H1 (cell line): ENCODE results near the gene FAM83C. TPM values are rescaled to one million over a fixed set of nuclear protein-coding genes. Genes with fewer than 3 reads are reported as not detected.
A peak's percentile ranks its signal among the peaks of the same experiment; 100 is the strongest.

ENCODE experiments used
- CTCF ChIA-PET: fragments of 300-600 bp; sonication (Branson Sonifier 250); formaldehyde crosslinking; loops from one replicate; lab custom pipeline; 2021; ENCODE audit not compliant: partially characterized antibody; lab: Charles Lee
- POLR2A ChIA-PET: fragments of 300-600 bp; sonication (Branson Sonifier 250); formaldehyde crosslinking; loops from one replicate; lab custom pipeline; 2021; ENCODE audit warnings: inconsistent platforms; ENCODE audit not compliant: partially characterized antibody; lab: Charles Lee
- DNase-seq, 2 experiments: peaks; one replicate each; pipeline versions ENCODE4 v3.0.0 to v3.0.0-alpha.2; 2010 to 2022; ENCODE audit warnings: low spot score in 2 of 2, low read depth in 1 of 2, mixed read lengths in 1 of 2
- FAIRE-seq: peaks from 2 replicates; lab custom pipeline; 2011; peaks lifted over from hg19 to GRCh38; lab: Jason Lieb, UNC
- H2AFZ ChIP-seq: 2 replicates; pipeline ENCODE4 v1.8.1; 2012; ENCODE audit warnings: low read length, inconsistent platforms
- H2AK5ac ChIP-seq: 2 replicates; pipeline ENCODE4 v1.6.1; 2013; ENCODE audit warnings: low read depth, low read length
- H2BK120ac ChIP-seq: replicated peaks from 2 replicates; pipeline ENCODE3; 2013; ENCODE audit warnings: low read depth, low read length, inconsistent platforms
- H2BK12ac ChIP-seq: 2 replicates; pipeline ENCODE4 v1.6.1; 2013; ENCODE audit warnings: low read depth, low read length
- H2BK15ac ChIP-seq: 2 replicates; pipeline ENCODE4 v1.6.1; 2013; ENCODE audit warnings: low read length
- H2BK20ac ChIP-seq: 2 replicates; pipeline ENCODE4 v1.6.1; 2013; ENCODE audit warnings: low read length
- H2BK5ac ChIP-seq: 2 replicates; pipeline ENCODE4 v1.6.1; 2013; ENCODE audit warnings: low read depth, low read length
- H3K14ac ChIP-seq: 2 replicates; pipeline ENCODE4 v1.6.1; 2013; ENCODE audit warnings: inconsistent platforms; ENCODE audit not compliant: insufficient read length
- H3K18ac ChIP-seq: 2 replicates; pipeline ENCODE4 v1.6.1; 2013; ENCODE audit warnings: low read length; ENCODE audit errors: extremely low read depth
- H3K23ac ChIP-seq: 2 replicates; pipeline ENCODE4 v1.6.1; 2013; ENCODE audit warnings: inconsistent platforms; ENCODE audit not compliant: insufficient read length
- H3K23me2 ChIP-seq: 2 replicates; pipeline ENCODE4 v1.6.1; 2013; ENCODE audit warnings: low read depth, low read length
- H3K27ac ChIP-seq: 2 replicates; pipeline ENCODE4 v1.6.1; 2011; ENCODE audit warnings: low read depth, low read length, inconsistent platforms
- H3K27me3 ChIP-seq, 4 experiments: replicated peaks in 1 of 4; 1 replicate in 1 of 4; 2 replicates in 3 of 4; pipeline versions ENCODE4 v1.6.1 to v1.8.1; 2011 to 2013; ENCODE audit warnings: low read length in 3 of 4, mild to moderate bottlenecking in 3 of 4, inconsistent platforms in 2 of 4, mixed read lengths in 2 of 4, moderate library complexity in 1 of 4; ENCODE audit not compliant: control insufficient read depth in 3 of 4, insufficient read depth in 3 of 4; ENCODE audit errors: extremely low read depth in 1 of 4
- H3K36me3 ChIP-seq, 4 experiments: 2 replicates each; pipeline versions ENCODE4 v1.6.1 to v1.8.1; 2011 to 2013; ENCODE audit warnings: mild to moderate bottlenecking in 4 of 4, low read length in 3 of 4, moderate library complexity in 2 of 4, control low read depth in 1 of 4, inconsistent platforms in 1 of 4; ENCODE audit not compliant: insufficient read depth in 4 of 4, control insufficient read depth in 2 of 4
- H3K4ac ChIP-seq: replicated peaks from 2 replicates; pipeline ENCODE3; 2013; ENCODE audit warnings: low read length, low read depth, mixed read lengths, inconsistent platforms; ENCODE audit not compliant: insufficient read length
- H3K4me1 ChIP-seq, 4 experiments: replicated peaks in 1 of 4; 1 replicate in 1 of 4; 2 replicates in 3 of 4; pipeline versions ENCODE4 v1.6.1 to v1.8.1; 2011 to 2013; ENCODE audit warnings: low read length in 3 of 4, inconsistent platforms in 2 of 4, mixed read lengths in 1 of 4; ENCODE audit not compliant: insufficient read depth in 4 of 4, control insufficient read depth in 3 of 4
- H3K4me2 ChIP-seq, 2 experiments: 2 replicates each; pipeline versions ENCODE4 v1.6.1 to v1.8.1; 2011 to 2013; ENCODE audit warnings: low read depth in 2 of 2, low read length in 2 of 2, control low read depth in 1 of 2, inconsistent platforms in 1 of 2, mild to moderate bottlenecking in 1 of 2; ENCODE audit not compliant: insufficient read depth in 1 of 2
- H3K4me3 ChIP-seq, 4 experiments: fragments of 200-600, 300-600 bp in 1 of 4; sonication (generic), shearing (Covaris generic), sonication (Bioruptor Twin) in 1 of 4; 2 replicates each; pipeline versions ENCODE4 v1.5.1 to v1.8.1; 2011 to 2016; ENCODE audit warnings: low read length in 4 of 4, low read depth in 3 of 4, control low read depth in 2 of 4, inconsistent platforms in 2 of 4, mild to moderate bottlenecking in 2 of 4, mixed read lengths in 1 of 4, moderate library complexity in 1 of 4; ENCODE audit not compliant: insufficient read depth in 2 of 4; ENCODE audit errors: extremely low read depth in 1 of 4
- H3K56ac ChIP-seq: replicated peaks from 2 replicates; pipeline ENCODE3; 2013; ENCODE audit warnings: low read depth, mild to moderate bottlenecking, mixed read lengths, low read length, inconsistent platforms; ENCODE audit not compliant: insufficient read length
- H3K79me1 ChIP-seq: 2 replicates; pipeline ENCODE4 v1.6.1; 2013; ENCODE audit warnings: low read depth, low read length, control low read depth
- H3K79me2 ChIP-seq, 2 experiments: 2 replicates each; pipeline versions ENCODE4 v1.6.1 to v1.8.1; 2012 to 2013; ENCODE audit warnings: low read length in 2 of 2, mild to moderate bottlenecking in 2 of 2, inconsistent platforms in 1 of 2; ENCODE audit not compliant: insufficient read depth in 2 of 2, control insufficient read depth in 1 of 2
- H3K9ac ChIP-seq, 4 experiments: replicated peaks in 1 of 4; 1 replicate in 1 of 4; 2 replicates in 3 of 4; pipeline versions ENCODE4 v1.6.1 to v1.8.1; 2011 to 2013; ENCODE audit warnings: low read depth in 3 of 4, low read length in 3 of 4, control low read depth in 2 of 4, mild to moderate bottlenecking in 2 of 4, moderate library complexity in 2 of 4, inconsistent platforms in 1 of 4; ENCODE audit errors: extremely low read depth in 1 of 4
- H3K9me3 ChIP-seq, 2 experiments: 2 replicates each; pipeline versions ENCODE4 v1.6.1 to v1.8.1; 2012 to 2013; ENCODE audit warnings: mild to moderate bottlenecking in 2 of 2, moderate library complexity in 2 of 2, control low read depth in 1 of 2, inconsistent platforms in 1 of 2, low read depth in 1 of 2, low read length in 1 of 2, mixed read lengths in 1 of 2; ENCODE audit not compliant: insufficient read depth in 2 of 2
- H4K20me1 ChIP-seq, 2 experiments: replicated peaks in 1 of 2; 2 replicates each; pipeline versions ENCODE3 to v1.8.1; 2011 to 2013; ENCODE audit warnings: inconsistent platforms in 2 of 2, low read length in 2 of 2, mild to moderate bottlenecking in 1 of 2; ENCODE audit not compliant: insufficient read depth in 2 of 2, control insufficient read depth in 1 of 2
- H4K5ac ChIP-seq: 2 replicates; pipeline ENCODE4 v1.6.1; 2013; ENCODE audit warnings: low read length, low read depth, mixed read lengths, inconsistent platforms; ENCODE audit not compliant: insufficient read length
- H4K8ac ChIP-seq: 2 replicates; pipeline ENCODE4 v1.8.0; 2013; ENCODE audit warnings: mild to moderate bottlenecking, moderate library complexity, low read length, inconsistent platforms; ENCODE audit not compliant: insufficient read depth; ENCODE audit errors: extremely low read depth
- H4K91ac ChIP-seq: replicated peaks from 2 replicates; pipeline ENCODE3; 2013; ENCODE audit warnings: low read length, mixed read lengths, inconsistent platforms; ENCODE audit not compliant: insufficient read length
- CHD2 ChIP-seq: IDR thresholded peaks from 2 replicates; pipeline ENCODE4 v1.6.1; 2012; ENCODE audit warnings: low read length, improper control_type of control experiment
- RFX5 ChIP-seq: IDR thresholded peaks from 2 replicates; pipeline ENCODE4 v1.6.1; 2011; ENCODE audit warnings: low read depth, low read length, improper control_type of control experiment, borderline replicate concordance
- RNF2 ChIP-seq: fragments of 200-900, 300-1000 bp; sonication (generic); IDR thresholded peaks from 2 replicates; pipeline ENCODE4 v1.7.1; 2016; ENCODE audit warnings: borderline replicate concordance, low read depth, mild to moderate bottlenecking, antibody characterized with exemption, low read length; ENCODE audit not compliant: poor library complexity, severe bottlenecking; ENCODE audit errors: missing control alignments
- TBP ChIP-seq: IDR thresholded peaks from 2 replicates; pipeline ENCODE4 v1.6.1; 2011; ENCODE audit warnings: low read depth, low read length, improper control_type of control experiment
- WGBS, 2 experiments: shearing (Covaris generic) in 1 of 2; methylation state at CpG; one replicate each; pipeline versions ENCODE4 v1.1.6 to v1.1.7; 2013 to 2015; ENCODE audit warnings: low lambda C conversion rate in 2 of 2, mixed read lengths in 2 of 2, inconsistent platforms in 1 of 2, low coverage in 1 of 2, missing lambda C conversion rate in 1 of 2; ENCODE audit not compliant: insufficient replicate concordance in 2 of 2, insufficient coverage in 1 of 2, insufficient read length in 1 of 2; ENCODE audit errors: extremely low coverage in 1 of 2, missing lambda C conversion rate in 1 of 2; 5-methylcytosine and 5-hydroxymethylcytosine counted together
- polyA plus RNA-seq, 7 experiments: library from polyadenylated mRNA; depleted of rRNA in 3 of 7; stranded (reverse) in 5 of 7; unstranded in 2 of 7; fragments of >200 nt in 5 of 7; fragments of 200-250 nt in 2 of 7; gene quantifications; 1 replicate in 5 of 7; 2 replicates in 1 of 7; 4 replicates in 1 of 7; pipeline versions ENCODE4 v1.2.1 to v1.2.3, GENCODE V29; 2011 to 2013; ENCODE audit warnings: missing spikeins in 2 of 7, mixed read lengths in 2 of 7
- total RNA-seq: library from RNA; stranded (reverse); fragmentation: NEBNext Ultra II Directional; extraction: Animal tissue kit (Norgen Biotek cat#: 25700); gene quantifications from 2 replicates; pipeline ENCODE4 v1.2.1, GENCODE V29; 2021

Gene FAM83C
- total and polyA plus RNA-seq, 2 of the 8 experiments (the other 6 are each of a cell fraction or from before 2014, with no cell fraction given): not detected

DNA sequence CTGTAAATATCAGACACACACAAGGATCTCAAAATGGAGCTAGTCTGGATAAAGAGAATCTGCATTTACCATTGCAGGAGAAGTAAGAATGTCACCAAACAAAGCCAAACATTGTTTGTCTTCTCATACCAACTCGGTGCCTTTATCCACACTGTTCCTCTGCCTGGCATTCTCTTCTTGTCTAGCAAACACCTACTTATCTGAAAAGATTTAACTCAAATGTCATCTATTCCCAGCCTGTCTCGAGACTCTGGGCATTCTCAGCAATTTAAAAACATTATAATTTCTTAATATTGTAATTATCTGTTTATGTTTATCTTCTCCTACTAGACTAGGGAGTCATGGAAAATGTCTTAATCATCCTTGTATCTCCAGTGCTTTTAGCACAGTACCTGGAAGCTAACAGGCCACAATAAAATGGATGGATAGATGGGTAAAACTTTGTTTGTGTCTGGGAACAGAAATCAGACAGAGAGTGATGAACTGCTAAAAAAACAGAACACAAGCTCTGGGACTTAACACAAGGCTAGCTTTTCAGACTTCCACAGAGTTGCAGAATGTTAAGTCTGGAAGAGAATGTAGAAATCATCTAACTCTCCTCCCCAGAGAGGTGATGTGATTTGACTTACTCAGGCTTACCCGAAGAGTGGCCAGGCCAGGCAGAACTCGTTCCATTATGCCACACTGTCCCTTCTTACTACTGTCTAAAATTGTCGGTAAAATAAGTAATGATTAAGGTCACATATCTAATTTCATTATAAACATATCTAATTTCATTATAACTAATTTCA is 42.3 kb upstream of the FAM83C start:
- Histone ChIP-seq H2BK15ac (no peak overlapping the region), H4K20me1 (no peaks in the 10 kb centered on the region), H3K79me2 (no peaks in the 10 kb centered on the region), H3K4me2 (no peak overlapping the region), H4K8ac (no peak overlapping the region), H3K79me1 (no peaks in the 10 kb centered on the region), H2AK5ac (no peak overlapping the region), H3K23me2 (no peaks in the 10 kb centered on the region), H3K56ac (no peak overlapping the region), H3K9ac (0 out of 7 replicates have a peak overlapping the region, but pooled peaks of 1 of the 4 experiments have one; percentile 0), H2BK20ac (no peak overlapping the region), H2BK120ac (no peak overlapping the region), H2AFZ (no peak overlapping the region), H2BK12ac (no peak overlapping the region), H3K9me3 (no peaks in the 10 kb centered on the region), H3K4me1 (no peaks in the 10 kb centered on the region), H3K14ac (no peak overlapping the region), H3K4ac (no peak overlapping the region), H3K36me3 (no peaks in the 10 kb centered on the region; a peak in 1 of 8 replicates), H3K23ac (no peak overlapping the region), H3K18ac (no peak overlapping the region), H2BK5ac (no peak overlapping the region), H4K5ac (no peak overlapping the region), H3K27ac (no peak overlapping the region), H3K27me3 (no peaks in the 10 kb centered on the region), H3K4me3 (no peak overlapping the region), H4K91ac (no peak overlapping the region)
- DNase-seq: no peak
- no peak for FAIRE-seq
- ChIA-PET CTCF (interaction anchor here (0.8 to 1.3 kb wide), 5 partner anchors 9 to 112 kb away, joined by 3 to 4 read pairs (median 3); no protein-coding TSS in a partner anchor), POLR2A (no interaction called here)
- 87% methylated on average over 5 of the region's 5 CpGs; no CpG with 5 or more reads in 1 of the 2 experiments for WGBS, 2 experiments
- TF ChIP-seq RNF2 (no peak), RFX5 (no peak), CHD2 (no peak), TBP (no peak)
